Immature natural killer cell (primary cell): ENCODE results near the gene LCN1. TPM values are rescaled to one million over a fixed set of nuclear protein-coding genes. Genes with fewer than 3 reads are reported as not detected.

Experiments used
- DNase-seq, 3 donors: peaks; one replicate each; pipeline ENCODE4 v3.0.0; 2022; ENCODE audit warnings: mixed read lengths in 1 of 3
- H3K27ac Mint-ChIP-seq, 6 donors: one replicate each; pipeline ENCODE4 v1.8.0; 2020; ENCODE audit warnings: mixed read lengths in 6 of 6, mild to moderate bottlenecking in 5 of 6, inconsistent platforms in 4 of 6, moderate library complexity in 3 of 6
- H3K27me3 Mint-ChIP-seq, 3 donors: one replicate each; pipeline ENCODE4 v1.8.0; 2020 to 2021; ENCODE audit warnings: low read depth in 3 of 3, mild to moderate bottlenecking in 3 of 3, mixed read lengths in 3 of 3, moderate library complexity in 3 of 3, inconsistent platforms in 1 of 3
- H3K36me3 Mint-ChIP-seq, 3 donors: one replicate each; pipeline ENCODE4 v1.8.0; 2020; ENCODE audit warnings: mixed read lengths in 3 of 3, inconsistent platforms in 2 of 3, mild to moderate bottlenecking in 2 of 3
- H3K4me1 Mint-ChIP-seq, 2 donors: one replicate each; pipeline ENCODE4 v1.8.0; 2020; ENCODE audit warnings: inconsistent platforms in 2 of 2, mild to moderate bottlenecking in 2 of 2, mixed read lengths in 2 of 2, moderate library complexity in 1 of 2
- H3K4me3 Mint-ChIP-seq, 5 donors: one replicate each; pipeline ENCODE4 v1.8.0; 2020; ENCODE audit warnings: mild to moderate bottlenecking in 5 of 5, mixed read lengths in 5 of 5, inconsistent platforms in 3 of 5, moderate library complexity in 3 of 5
- H3K9me3 Mint-ChIP-seq, 6 donors: one replicate each; pipeline ENCODE4 v1.8.0; 2020; ENCODE audit warnings: mild to moderate bottlenecking in 6 of 6, mixed read lengths in 6 of 6, inconsistent platforms in 4 of 6, moderate library complexity in 3 of 6
- polyA plus RNA-seq, 3 donors: library from polyadenylated mRNA; unstranded; fragments of 300-500 nt; fragmentation: Illumina TruSeq; gene quantifications; one replicate each; pipeline ENCODE4 v1.2.3, GENCODE V29; 2021

The LCN1 gene
- polyA plus RNA-seq, 3 donors from 2014 or later = not detected

DNA sequence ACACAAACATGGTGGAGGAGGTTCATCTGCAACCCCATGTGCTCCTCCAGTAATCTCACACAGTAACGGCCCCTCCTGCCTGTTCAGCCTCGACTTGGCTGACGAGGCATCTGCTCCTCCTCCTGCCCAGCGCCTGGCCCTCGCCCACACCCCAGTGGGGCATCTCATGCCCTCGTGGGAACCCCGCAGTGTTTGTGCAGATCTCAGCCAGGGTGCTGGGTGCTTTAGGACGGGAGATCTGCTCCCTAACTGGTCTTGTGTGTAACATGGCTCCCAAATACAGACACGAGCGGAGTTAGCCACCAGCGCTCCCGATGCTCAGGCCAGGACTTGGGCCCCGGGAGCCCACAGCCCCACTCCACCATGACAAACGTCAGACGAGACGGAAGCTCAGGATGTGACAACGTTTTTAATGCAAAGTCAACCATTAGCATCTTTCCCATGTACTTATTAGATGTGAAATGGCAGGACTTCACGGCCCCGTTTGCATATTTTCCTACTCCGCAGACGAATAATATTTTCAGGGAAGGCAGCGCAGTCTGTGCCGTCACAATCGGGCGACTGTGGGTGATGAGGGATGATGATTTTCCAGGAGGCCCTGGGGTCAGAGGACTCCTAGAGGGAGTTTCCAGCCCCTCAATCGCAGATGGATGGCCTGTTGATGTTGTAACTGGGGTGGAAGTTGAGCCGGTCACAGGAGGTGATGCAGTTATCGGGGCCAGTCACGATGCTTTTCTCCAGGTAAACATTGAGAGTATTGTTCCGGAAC is 26.3 kb upstream of the LCN1 start:
- peaks cover 0 to 5% (median 4%) of the 10 kb centered on the region in 3 donors for H3K27me3 Mint-ChIP-seq
- H3K27ac Mint-ChIP-seq = no peak overlapping the region
- no peak overlapping the region for H3K4me3 Mint-ChIP-seq
- DNase-seq = no peak
- H3K36me3 Mint-ChIP-seq = no peaks in the 10 kb centered on the region
- H3K4me1 Mint-ChIP-seq = peaks cover 5 to 7% of the 10 kb centered on the region in 2 donors
- H3K9me3 Mint-ChIP-seq = no peaks in the 10 kb centered on the region

DNA sequence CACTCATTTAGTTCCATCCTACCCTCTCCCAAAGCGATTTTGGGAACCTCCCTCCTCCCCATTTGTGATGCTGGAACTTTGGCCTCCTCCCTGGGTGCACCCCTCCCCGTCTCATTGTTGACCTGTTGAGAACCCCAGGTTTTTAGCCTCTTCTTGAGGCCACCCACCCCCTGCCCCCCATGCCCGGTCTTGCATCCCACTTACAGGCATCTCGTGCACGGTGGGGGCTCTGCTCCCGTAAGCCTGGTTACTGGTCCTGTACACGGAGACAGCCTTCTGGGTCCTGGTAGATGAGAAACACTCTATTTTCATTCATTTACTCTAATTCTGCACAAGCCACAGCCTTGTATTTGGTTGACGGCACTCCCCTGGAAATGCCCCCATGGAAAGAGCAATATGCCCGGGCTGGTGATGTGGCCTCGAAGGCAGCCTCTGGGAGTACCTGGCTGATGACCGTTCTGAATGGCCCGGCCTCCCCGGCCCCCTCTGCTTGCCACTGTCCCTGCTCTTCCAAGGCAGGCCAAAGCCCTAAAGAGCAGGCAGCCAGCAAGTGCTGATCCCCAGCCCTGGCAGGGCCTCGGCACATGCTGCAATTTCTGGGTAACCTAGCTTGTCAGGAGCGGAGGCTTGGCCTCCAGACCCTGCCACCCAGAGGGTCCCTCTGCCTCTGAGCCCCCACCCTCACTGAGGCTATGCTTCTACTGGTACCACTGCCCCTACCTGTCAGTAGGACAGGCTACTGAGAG is 22.7 kb upstream of the LCN1 start:
- H3K9me3 Mint-ChIP-seq = no peaks in the 10 kb centered on the region
- no peak for DNase-seq
- peaks cover 0 to 4% (median 0%) of the 10 kb centered on the region in 3 donors for H3K36me3 Mint-ChIP-seq
- H3K27me3 Mint-ChIP-seq = peaks cover 0 to 5% (median 4%) of the 10 kb centered on the region in 3 donors
- H3K4me1 Mint-ChIP-seq = peaks cover 20 to 21% of the 10 kb centered on the region in 2 donors
- H3K4me3 Mint-ChIP-seq = peak overlapping the region; percentile 78 to 86 (median 81)
- no peak overlapping the region for H3K27ac Mint-ChIP-seq

DNA sequence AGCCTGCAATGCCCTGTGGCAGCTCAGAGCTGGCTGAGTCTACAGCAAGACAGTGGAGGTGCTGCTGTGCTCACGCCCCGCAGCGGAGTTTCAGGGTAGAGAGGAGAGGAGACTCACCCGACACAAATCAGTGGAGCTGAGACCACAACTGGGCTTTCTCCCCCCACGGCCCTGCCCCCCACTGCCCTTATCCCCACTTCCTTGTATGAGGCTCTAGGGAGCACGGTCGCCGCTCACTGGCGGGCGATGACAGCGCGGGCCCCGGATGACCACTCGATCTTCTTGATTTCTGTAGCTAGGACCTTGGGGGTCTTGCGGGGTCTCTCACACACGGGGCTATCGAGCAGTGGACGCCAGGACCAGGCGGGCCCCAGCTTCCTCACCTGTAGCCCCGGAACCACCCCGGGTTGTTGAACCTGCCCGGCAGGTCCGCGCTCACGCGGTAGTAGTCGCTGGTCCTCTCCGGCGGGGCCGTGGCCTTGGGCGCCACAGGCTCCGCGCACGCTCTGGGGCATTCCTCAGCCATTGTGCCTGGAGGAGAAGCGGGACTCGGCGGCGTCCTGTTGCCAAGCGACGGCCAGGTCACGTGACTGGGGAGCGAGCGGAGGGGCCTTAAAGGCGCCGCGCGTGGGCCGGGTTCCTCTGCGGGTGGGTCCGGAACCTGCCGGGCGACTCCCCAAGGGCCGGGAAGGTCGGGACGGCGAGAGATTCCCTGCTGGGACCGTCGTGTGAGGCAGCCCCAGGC is 21.7 kb upstream of the LCN1 start:
- Mint-ChIP-seq H3K4me3 (peak overlapping the region; percentile 78 to 86 (median 81)), H3K4me1 (peaks cover 20 to 23% of the 10 kb centered on the region in 2 donors), H3K36me3 (peaks cover 0 to 4% (median 0%) of the 10 kb centered on the region in 3 donors), H3K27me3 (peaks cover 0 to 4% (median 4%) of the 10 kb centered on the region in 3 donors), H3K27ac (peak overlapping the region in 2 of 6 donors; percentile 40 to 57), H3K9me3 (no peaks in the 10 kb centered on the region)
- DNase-seq = peak; percentile 82 to 86 (median 86)

DNA sequence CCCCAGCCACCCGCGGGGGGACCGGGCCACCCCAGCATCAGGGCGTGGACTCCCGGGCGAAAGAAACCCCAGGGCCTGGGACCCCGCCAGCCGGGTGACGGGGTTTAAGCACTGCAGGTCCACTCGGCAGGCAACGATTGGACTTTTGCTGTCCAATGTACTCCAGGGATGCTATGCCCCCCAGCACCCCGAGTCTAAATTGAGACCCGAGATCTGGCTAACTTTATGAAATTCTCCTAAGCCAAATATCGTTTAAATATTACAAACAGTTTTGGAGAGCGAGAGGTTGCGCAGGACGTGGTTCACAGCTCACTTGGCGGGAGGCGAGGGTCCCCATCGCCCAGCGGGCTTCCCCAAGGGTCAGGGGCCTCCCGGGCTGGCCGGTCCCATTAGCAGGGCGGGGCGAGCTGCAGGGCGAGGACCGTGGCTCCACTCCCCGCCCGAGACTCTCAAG is 21.1 kb upstream of the LCN1 start:
- peak overlapping the region in 3 of 6 donors; percentile 24 to 67 (median 63) for H3K27ac Mint-ChIP-seq
- peak in 1 of 3 donors; percentile 31 for DNase-seq

DNA sequence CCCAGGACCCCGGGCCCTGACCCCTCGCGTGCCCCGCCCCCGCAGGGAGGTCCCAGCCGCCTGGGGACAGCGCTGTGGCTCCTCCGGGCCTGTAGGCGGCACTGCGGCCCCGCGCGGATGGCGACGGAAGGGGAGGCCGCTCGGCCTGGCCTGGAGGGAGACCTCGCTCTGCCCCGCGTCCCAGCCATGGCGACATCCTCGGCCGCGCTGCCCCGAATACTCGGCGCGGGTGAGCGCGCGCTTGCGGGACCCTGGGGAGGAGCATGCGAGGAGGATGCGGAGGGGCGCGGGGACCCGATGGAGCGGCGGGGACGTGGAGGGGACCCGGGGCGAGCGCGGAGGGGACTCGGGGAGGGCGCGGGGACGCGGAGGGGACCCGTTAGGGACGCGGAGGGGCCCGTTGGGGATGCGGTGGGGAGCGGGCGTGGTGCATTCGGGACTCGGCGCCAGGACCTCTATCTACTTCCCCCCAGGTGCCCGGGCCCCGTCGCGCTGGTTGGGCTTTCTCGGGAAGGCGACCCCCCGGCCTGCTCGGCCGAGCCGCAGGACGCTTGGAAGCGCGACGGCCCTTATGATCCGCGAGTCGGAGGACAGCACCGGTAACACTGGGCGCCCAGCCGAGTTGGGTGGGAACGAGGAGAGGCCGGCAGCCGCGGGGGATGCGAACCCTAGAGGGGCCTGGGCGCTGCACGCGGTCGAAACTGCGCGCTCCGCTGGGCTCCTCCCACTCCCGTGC is 20.5 kb upstream of the LCN1 start, which contains the start of gene MRPS2:
Gene MRPS2 (plus strand): TSS at position 158 of the 736 bp plus-strand sequence. CDS start 29 bp downstream, at position 187.
- peak; percentile 82 to 85 (median 84) for DNase-seq
- Mint-ChIP-seq H3K9me3 (no peaks in the 10 kb centered on the region), H3K27me3 (peaks cover 0 to 6% (median 2%) of the 10 kb centered on the region in 3 donors), H3K4me1 (peaks cover 20 to 25% of the 10 kb centered on the region in 2 donors), H3K36me3 (peaks cover 0 to 4% (median 0%) of the 10 kb centered on the region in 3 donors), H3K4me3 (peak within 1 kb of the TSS; percentile 84 to 94 (median 86)), H3K27ac (peak within 1 kb of the TSS in 5 of 6 donors; percentile 63 to 91 (median 75))

More for the DNA sequence above, 21.1 kb upstream of the LCN1 start:
- Mint-ChIP-seq H3K4me1 (peaks cover 20 to 25% of the 10 kb centered on the region in 2 donors), H3K27me3 (peaks cover 0 to 4% (median 2%) of the 10 kb centered on the region in 3 donors), H3K9me3 (no peaks in the 10 kb centered on the region), H3K4me3 (peak overlapping the region; percentile 83 to 94 (median 86)), H3K36me3 (peaks cover 0 to 4% (median 0%) of the 10 kb centered on the region in 3 donors)

DNA sequence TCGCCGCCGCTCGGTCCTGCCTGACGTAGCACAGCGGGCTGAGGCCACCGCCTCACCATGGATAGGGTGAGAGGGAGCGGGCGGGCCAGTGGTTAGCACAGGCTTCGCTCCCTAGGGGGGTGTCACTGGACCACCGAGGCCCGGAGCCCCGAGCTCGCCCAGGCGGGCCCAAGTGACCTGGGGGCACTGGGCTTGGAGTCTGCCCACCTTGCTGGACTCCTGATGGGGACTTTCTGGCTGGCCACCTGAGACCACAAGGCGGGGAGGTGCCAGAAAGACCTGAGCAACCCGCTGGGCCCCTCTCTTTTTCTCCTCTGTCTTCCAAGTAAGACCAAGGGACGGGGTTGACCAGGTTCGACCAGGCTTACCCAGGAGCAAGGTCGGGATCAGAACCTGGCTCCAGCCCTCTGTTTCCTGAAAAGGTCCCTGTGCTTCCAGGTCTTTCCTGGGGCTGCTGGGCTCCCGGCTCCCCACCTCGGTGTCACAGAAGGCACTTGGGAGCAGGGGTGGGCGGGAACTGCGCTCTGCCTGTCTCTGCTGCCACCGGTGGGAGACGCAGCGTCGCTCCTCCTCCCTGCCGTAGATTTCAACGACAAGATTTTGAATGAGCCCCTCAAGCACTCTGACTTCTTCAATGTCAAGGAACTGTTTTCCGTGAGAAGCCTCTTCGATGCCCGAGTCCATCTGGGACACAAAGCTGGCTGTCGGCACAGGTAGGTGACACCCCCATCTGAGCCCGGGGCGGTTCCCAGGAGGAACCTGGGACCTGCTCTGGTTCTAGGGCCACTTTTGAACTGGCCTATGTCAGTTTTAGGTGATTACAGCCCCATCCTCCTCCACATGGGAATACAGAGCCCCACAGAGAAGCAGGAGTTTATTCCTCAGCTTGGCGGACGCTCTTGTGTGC is 19.7 kb upstream of the LCN1 start:
- H3K27me3 Mint-ChIP-seq = peaks cover 0 to 6% (median 2%) of the 10 kb centered on the region in 3 donors
- peaks cover 0 to 4% (median 0%) of the 10 kb centered on the region in 3 donors for H3K36me3 Mint-ChIP-seq
- peaks cover 20 to 25% of the 10 kb centered on the region in 2 donors for H3K4me1 Mint-ChIP-seq
- peak overlapping the region; percentile 84 to 94 (median 86) for H3K4me3 Mint-ChIP-seq
- H3K9me3 Mint-ChIP-seq = no peaks in the 10 kb centered on the region
- peak overlapping the region in 3 of 6 donors; percentile 44 to 67 (median 51) for H3K27ac Mint-ChIP-seq
- DNase-seq = no peak

DNA sequence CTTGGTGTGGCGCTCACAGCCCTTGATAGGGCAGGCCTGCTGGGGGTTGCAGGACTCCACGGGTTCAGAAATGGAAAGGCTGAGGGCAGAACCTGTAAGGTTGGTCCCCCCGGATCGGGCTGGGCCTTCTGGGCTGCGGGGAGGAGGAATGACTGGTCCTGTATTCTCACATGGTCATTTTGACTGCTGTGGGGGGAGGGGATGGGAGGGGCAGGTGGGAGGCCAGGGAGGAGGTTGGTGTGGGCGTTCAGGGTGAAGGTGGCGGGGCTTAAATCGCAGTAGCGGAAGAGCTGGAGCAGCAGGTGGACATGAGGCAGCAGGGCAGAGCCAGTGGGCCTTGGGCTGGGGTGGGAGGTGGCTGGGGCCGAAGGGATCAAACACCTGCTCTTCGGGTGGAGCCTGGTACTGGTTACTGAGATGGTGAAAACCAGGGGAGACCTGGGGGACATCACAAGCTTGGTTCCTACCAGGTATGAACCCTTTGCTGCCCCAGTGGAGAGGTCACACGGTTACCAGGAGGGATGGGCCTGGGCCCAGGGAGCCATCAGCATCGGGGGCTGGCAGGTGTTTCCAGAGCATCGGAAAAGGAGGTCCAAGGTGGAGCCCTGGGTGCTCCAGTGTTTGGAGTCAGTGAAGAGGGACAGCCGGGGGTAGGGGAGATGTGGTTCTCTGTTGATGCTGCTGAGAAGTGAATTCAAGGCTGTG is 18.9 kb upstream of the LCN1 start:
- peak overlapping the region; percentile 84 to 94 (median 86) for H3K4me3 Mint-ChIP-seq
- peaks cover 20 to 25% of the 10 kb centered on the region in 2 donors for H3K4me1 Mint-ChIP-seq
- H3K9me3 Mint-ChIP-seq = no peaks in the 10 kb centered on the region
- H3K27ac Mint-ChIP-seq = peak overlapping the region in 1 of 6 donors; percentile 44
- peaks cover 0 to 6% (median 2%) of the 10 kb centered on the region in 3 donors for H3K27me3 Mint-ChIP-seq
- peaks cover 0 to 4% (median 0%) of the 10 kb centered on the region in 3 donors for H3K36me3 Mint-ChIP-seq
- DNase-seq = no peak

DNA sequence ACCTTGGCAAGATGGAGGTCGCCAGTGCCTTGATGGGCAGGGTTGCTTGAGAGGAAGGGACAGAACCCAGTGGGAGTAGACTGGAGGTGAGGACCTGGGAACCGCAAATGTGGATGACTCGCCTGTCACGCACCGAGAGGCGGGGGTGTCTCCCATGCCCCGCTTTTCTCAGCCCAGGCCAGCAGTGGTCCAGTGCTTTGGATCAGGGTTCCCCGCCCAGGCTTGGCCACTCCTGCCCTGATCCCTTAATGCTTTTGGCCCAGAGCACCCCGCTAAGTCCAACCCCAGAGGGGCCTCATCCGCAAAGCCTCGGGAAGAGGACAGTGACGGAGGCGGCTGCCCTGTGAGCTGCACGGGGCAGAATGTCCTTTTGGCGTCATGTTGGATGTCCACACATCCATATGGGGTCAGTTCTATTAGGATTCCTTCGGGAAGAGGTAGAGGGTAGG is 18.3 kb upstream of the LCN1 start:
- Mint-ChIP-seq H3K4me1 (peaks cover 20 to 25% of the 10 kb centered on the region in 2 donors), H3K4me3 (peak overlapping the region in 4 of 5 donors; percentile 9 to 92 (median 50)), H3K36me3 (peaks cover 0 to 4% (median 0%) of the 10 kb centered on the region in 3 donors), H3K9me3 (peaks cover 0 to 1% (median 0%) of the 10 kb centered on the region in 6 donors), H3K27me3 (peaks cover 0 to 6% (median 2%) of the 10 kb centered on the region in 3 donors), H3K27ac (no peak overlapping the region)
- DNase-seq = no peak

DNA sequence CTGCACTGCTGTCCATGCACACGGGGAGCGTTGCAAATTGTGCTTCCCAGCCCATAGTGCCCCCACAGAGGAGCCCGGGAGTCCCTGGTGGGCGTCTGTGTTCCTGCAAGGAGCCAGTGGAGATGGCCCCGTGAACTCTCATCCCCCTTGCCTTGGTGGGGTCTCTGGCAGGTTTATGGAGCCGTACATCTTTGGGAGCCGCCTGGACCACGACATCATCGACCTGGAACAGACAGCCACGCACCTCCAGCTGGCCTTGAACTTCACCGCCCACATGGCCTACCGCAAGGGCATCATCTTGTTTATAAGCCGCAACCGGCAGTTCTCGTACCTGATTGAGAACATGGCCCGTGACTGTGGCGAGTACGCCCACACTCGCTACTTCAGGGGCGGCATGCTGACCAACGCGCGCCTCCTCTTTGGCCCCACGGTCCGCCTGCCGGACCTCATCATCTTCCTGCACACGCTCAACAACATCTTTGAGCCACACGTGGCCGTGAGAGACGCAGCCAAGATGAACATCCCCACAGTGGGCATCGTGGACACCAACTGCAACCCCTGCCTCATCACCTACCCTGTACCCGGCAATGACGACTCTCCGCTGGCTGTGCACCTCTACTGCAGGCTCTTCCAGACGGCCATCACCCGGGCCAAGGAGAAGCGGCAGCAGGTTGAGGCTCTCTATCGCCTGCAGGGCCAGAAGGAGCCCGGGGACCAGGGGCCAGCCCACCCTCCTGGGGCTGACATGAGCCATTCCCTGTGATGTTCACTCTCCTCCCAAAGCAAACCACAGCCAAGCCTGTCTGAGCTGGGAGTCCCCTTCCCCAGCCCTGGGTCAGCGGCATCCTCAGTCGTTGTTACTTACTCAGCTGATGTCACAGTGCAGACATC is 17.6 kb upstream of the LCN1 start:
- H3K4me1 Mint-ChIP-seq = peaks cover 20 to 25% of the 10 kb centered on the region in 2 donors

More for the DNA sequence above, 17.6 kb upstream of the LCN1 start:
- no peak overlapping the region for H3K27ac Mint-ChIP-seq
- H3K36me3 Mint-ChIP-seq = peaks cover 0 to 4% (median under 1%) of the 10 kb centered on the region in 3 donors
- peaks cover 0 to 4% (median 0%) of the 10 kb centered on the region in 6 donors for H3K9me3 Mint-ChIP-seq
- H3K27me3 Mint-ChIP-seq = peaks cover 0 to 6% (median 2%) of the 10 kb centered on the region in 3 donors
- H3K4me3 Mint-ChIP-seq = peak overlapping the region in 3 of 5 donors; percentile 13 to 86 (median 32)
- no peak for DNase-seq
